OCI-LY7 (cell line): ENCODE measurements around the gene FUT2. TPM values are rescaled to one million over a fixed set of nuclear protein-coding genes. Genes with fewer than 3 reads are reported as not detected.

Source experiments
- BruUV-seq: library from RNA; stranded (reverse); fragments of 400-500 nt; replicated peaks from 2 replicates; lab custom pipeline; 2021; lab: Mats Ljungman, UMichigan
- CTCF ChIA-PET: fragments of 300-600 bp; sonication (Branson Sonifier 250); formaldehyde crosslinking; loops from one replicate; lab custom pipeline; 2022; ENCODE audit warnings: antibody characterized with exemption; ENCODE audit not compliant: unreplicated experiment; lab: Charles Lee
- POLR2A ChIA-PET: fragments of 300-600 bp; sonication (Branson Sonifier 250); formaldehyde crosslinking; loops from one replicate; lab custom pipeline; 2022; ENCODE audit warnings: antibody characterized with exemption; lab: Charles Lee
- DNase-seq: peaks from one replicate; pipeline ENCODE4 v3.0.0-alpha.2; 2015; ENCODE audit warnings: low spot score
- H2AFZ ChIP-seq: fragments of 200-600 bp; sonication (generic), shearing (Covaris generic); 2 replicates; pipeline ENCODE4 v1.6.1; 2014; ENCODE audit warnings: mild to moderate bottlenecking, antibody characterized with exemption, low read length, moderate library complexity
- H3K27ac ChIP-seq: fragments of 200-600 bp; sonication (generic); 2 replicates; pipeline ENCODE4 v1.5.1; 2014; ENCODE audit warnings: mixed run types, low read depth, mild to moderate bottlenecking, moderate library complexity, low read length, inconsistent platforms; ENCODE audit not compliant: poor library complexity, severe bottlenecking
- H3K36me3 ChIP-seq: fragments of 200-600 bp; sonication (generic); 2 replicates; pipeline ENCODE4 v1.6.1; 2014; ENCODE audit warnings: mild to moderate bottlenecking, antibody characterized with exemption, low read length, moderate library complexity, mixed read lengths; ENCODE audit not compliant: insufficient read depth
- H3K4me1 ChIP-seq: fragments of 200-600 bp; sonication (generic); 2 replicates; pipeline ENCODE4 v1.5.1; 2014; ENCODE audit warnings: mild to moderate bottlenecking, low read length; ENCODE audit not compliant: insufficient read depth, poor library complexity, severe bottlenecking
- H3K4me2 ChIP-seq: fragments of 200-600 bp; sonication (generic); 2 replicates; pipeline ENCODE4 v1.6.1; 2014; ENCODE audit warnings: mild to moderate bottlenecking, low read length
- H3K4me3 ChIP-seq: fragments of 200-600 bp; sonication (generic); 2 replicates; pipeline ENCODE4 v1.5.1; 2014; ENCODE audit warnings: mild to moderate bottlenecking, low read depth, low read length; ENCODE audit not compliant: poor library complexity, severe bottlenecking
- H3K79me2 ChIP-seq: fragments of 200-600 bp; sonication (generic); 2 replicates; pipeline ENCODE4 v1.6.1; 2016; ENCODE audit warnings: low read depth, mild to moderate bottlenecking, low read length, moderate library complexity, mixed read lengths; ENCODE audit not compliant: insufficient read depth
- H3K9me2 ChIP-seq: fragments of 200-600 bp; sonication (generic); 2 replicates; pipeline ENCODE4 v1.6.1; 2016; ENCODE audit warnings: mild to moderate bottlenecking, low read length, mixed read lengths; ENCODE audit not compliant: insufficient read depth
- H3K9me3 ChIP-seq: fragments of 200-600 bp; sonication (generic); 2 replicates; pipeline ENCODE4 v1.6.1; 2014; ENCODE audit warnings: mild to moderate bottlenecking, mixed run types, low read length, mixed read lengths
- H4K20me1 ChIP-seq: fragments of 200-600 bp; sonication (generic); 2 replicates; pipeline ENCODE4 v1.6.1; 2014; ENCODE audit warnings: mild to moderate bottlenecking, antibody characterized with exemption, low read length, moderate library complexity, mixed read lengths; ENCODE audit not compliant: insufficient read depth
- EZH2phosphoT487 ChIP-seq: fragments of 200-600 bp; sonication (generic); IDR thresholded peaks from 2 replicates; pipeline ENCODE4 v1.6.1; 2018; ENCODE audit warnings: low read depth, borderline replicate concordance, mild to moderate bottlenecking, mixed run types, antibody characterized with exemption, low read length, moderate library complexity, mixed read lengths
- intact Hi-C: fragments of 100-400 bp; cut with micrococcal nuclease; formaldehyde crosslinking; loops from one replicate; pipeline ENCODE4 v1.10.0; 2022; ENCODE audit not compliant: unreplicated experiment
- total RNA-seq, 2 experiments: library from RNA; depleted of rRNA in 1 of 2; stranded (reverse); fragments of >200 nt in 1 of 2; shearing (Covaris generic) in 1 of 2; gene quantifications; 2 replicates each; pipeline ENCODE4 v1.2.3, GENCODE V29; 2014 to 2022
- TF ChIP-seq, protein P1 (sequence below): fragments of 200-600 bp; sonication (generic); conservative IDR thresholded peaks from 2 replicates; pipeline ENCODE4 v1.5.1; 2014; ENCODE audit warnings: mild to moderate bottlenecking, antibody characterized with exemption, low read length, moderate library complexity, mixed read lengths

Gene FUT2
- total RNA-seq, 2 experiments from 2014 or later = not detected

DNA sequence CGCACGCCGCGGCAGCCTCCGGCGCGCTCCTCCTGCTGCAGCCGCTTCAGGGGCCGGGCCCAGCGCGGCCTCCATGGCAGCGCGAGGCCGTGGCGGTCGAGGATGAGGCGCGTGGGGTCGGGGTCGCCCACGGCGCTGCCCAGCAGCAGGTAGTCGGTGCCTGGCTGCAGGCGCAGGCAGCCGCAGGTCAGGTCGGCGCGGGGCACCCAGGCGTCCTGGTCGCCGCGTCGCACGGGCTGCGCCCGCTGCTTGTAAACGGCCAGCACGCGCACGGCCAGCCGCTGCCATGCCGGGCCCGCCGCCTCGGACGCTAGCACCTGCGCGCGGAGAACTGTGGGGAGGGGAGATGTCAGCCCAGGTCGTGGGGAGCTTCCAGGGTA, 34.1 kb upstream of the FUT2 start:
- Histone ChIP-seq H3K4me2 (no peak overlapping the region), H3K4me1 (peaks cover 11% of the 10 kb centered on the region), H4K20me1 (no peaks in the 10 kb centered on the region), H2AFZ (peak overlapping the region; percentile 90; the same call in 1 of the 2 replicates), H3K79me2 (no peaks in the 10 kb centered on the region), H3K9me3 (no peaks in the 10 kb centered on the region), H3K36me3 (no peaks in the 10 kb centered on the region), H3K27ac (no peak overlapping the region), H3K4me3 (no peak overlapping the region), H3K9me2 (no peaks in the 10 kb centered on the region)
- DNase-seq = no peak
- no peak for TF ChIP-seq EZH2phosphoT487
- TF ChIP-seq, protein P1, sequence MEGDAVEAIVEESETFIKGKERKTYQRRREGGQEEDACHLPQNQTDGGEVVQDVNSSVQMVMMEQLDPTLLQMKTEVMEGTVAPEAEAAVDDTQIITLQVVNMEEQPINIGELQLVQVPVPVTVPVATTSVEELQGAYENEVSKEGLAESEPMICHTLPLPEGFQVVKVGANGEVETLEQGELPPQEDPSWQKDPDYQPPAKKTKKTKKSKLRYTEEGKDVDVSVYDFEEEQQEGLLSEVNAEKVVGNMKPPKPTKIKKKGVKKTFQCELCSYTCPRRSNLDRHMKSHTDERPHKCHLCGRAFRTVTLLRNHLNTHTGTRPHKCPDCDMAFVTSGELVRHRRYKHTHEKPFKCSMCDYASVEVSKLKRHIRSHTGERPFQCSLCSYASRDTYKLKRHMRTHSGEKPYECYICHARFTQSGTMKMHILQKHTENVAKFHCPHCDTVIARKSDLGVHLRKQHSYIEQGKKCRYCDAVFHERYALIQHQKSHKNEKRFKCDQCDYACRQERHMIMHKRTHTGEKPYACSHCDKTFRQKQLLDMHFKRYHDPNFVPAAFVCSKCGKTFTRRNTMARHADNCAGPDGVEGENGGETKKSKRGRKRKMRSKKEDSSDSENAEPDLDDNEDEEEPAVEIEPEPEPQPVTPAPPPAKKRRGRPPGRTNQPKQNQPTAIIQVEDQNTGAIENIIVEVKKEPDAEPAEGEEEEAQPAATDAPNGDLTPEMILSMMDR = no peak
- intact Hi-C loops = no loop called here
- CTCF ChIA-PET = no interaction called here
- no TSS peak for BruUV-seq
- POLR2A ChIA-PET = no interaction called here

DNA sequence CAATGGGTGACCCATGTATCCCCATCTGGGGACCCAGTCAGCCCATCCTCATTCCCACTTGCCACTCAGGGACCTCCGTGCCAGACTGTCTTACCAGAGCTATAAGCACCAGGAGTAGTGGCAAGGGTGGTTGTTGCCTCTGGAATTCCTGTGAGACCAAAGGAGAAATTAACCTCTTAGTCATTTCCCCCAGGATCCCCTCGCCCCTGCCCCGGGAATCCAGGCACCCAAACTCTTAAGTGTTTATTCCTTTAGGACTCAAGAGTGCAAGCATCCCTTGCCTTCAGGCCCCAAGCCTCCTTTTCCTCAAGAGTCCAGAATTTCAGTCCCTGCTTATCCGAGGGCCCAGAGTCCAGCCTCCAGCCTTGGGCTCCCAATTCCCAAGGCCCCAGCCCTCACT, 32.1 kb upstream of the FUT2 start:
- POLR2A ChIA-PET = no interaction called here
- no peak for TF ChIP-seq EZH2phosphoT487
- TF ChIP-seq, protein P1 = no peak
- no peak for DNase-seq
- BruUV-seq = no TSS peak
- H3K9me3 ChIP-seq = no peaks in the 10 kb centered on the region
- no peak overlapping the region for H3K4me2 ChIP-seq
- intact Hi-C loops = no loop called here
- H2AFZ ChIP-seq = no peak overlapping the region
- no peak overlapping the region for H3K4me3 ChIP-seq
- H3K4me1 ChIP-seq = peaks cover 11% of the 10 kb centered on the region
- H3K27ac ChIP-seq = no peak overlapping the region
- H3K79me2 ChIP-seq = no peaks in the 10 kb centered on the region
- no peaks in the 10 kb centered on the region for H3K9me2 ChIP-seq
- CTCF ChIA-PET = no interaction called here
- H4K20me1 ChIP-seq = no peaks in the 10 kb centered on the region
- H3K36me3 ChIP-seq = no peaks in the 10 kb centered on the region

DNA sequence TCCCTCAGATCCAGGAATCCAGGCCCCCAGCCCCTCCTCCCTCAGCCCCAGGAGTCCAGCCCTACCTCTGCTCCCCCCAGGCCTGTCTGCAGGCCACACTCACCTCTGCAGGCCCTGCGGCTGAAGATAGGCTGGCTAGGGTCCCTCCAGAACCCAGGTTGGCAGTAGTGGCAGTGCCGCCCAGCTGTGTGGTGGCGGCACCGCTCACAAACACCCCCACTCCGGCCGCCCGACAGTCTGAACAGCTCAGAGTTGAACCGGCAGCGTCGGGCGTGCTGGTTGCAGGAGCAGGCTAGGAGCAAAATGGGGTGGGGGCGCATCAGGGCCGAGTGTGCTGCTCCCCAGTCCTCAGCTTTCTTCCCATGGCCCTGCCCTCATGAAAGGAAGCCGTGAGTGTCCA, 31.3 kb upstream of the FUT2 start:
- Histone ChIP-seq H3K4me2 (no peak overlapping the region), H3K27ac (no peak overlapping the region), H4K20me1 (no peaks in the 10 kb centered on the region), H3K79me2 (no peaks in the 10 kb centered on the region), H3K4me3 (no peak overlapping the region), H3K36me3 (no peaks in the 10 kb centered on the region), H3K9me3 (no peaks in the 10 kb centered on the region), H3K4me1 (peaks cover 11% of the 10 kb centered on the region), H3K9me2 (no peaks in the 10 kb centered on the region), H2AFZ (no peak overlapping the region)
- TF ChIP-seq, protein P1 = no peak
- no peak for TF ChIP-seq EZH2phosphoT487
- no peak for DNase-seq
- CTCF ChIA-PET = no interaction called here
- POLR2A ChIA-PET = no interaction called here
- BruUV-seq = no TSS peak
- intact Hi-C loops = no loop called here
